ENCODE results near the gene VPS8.

DNA sequence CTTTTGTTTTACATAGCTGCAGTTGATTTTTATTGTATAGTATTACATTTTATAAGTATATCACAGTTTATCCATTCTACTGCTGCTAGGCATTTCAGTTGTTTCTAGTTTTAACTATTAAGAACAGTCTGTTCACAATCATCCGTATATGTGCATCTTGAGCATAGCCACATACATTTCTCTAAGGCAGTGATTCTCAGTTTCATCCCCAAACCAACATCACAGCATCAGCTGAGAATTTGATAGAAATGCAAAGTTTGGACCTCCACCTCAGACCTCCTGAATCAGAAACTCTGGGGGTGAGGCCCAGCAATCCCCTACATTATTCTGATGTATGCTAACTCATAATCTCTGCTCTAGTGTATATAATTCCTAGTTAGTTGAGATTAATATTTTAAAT is 120.8 kb downstream of the VPS8 start:
- TF ChIP-seq, protein P1, sequence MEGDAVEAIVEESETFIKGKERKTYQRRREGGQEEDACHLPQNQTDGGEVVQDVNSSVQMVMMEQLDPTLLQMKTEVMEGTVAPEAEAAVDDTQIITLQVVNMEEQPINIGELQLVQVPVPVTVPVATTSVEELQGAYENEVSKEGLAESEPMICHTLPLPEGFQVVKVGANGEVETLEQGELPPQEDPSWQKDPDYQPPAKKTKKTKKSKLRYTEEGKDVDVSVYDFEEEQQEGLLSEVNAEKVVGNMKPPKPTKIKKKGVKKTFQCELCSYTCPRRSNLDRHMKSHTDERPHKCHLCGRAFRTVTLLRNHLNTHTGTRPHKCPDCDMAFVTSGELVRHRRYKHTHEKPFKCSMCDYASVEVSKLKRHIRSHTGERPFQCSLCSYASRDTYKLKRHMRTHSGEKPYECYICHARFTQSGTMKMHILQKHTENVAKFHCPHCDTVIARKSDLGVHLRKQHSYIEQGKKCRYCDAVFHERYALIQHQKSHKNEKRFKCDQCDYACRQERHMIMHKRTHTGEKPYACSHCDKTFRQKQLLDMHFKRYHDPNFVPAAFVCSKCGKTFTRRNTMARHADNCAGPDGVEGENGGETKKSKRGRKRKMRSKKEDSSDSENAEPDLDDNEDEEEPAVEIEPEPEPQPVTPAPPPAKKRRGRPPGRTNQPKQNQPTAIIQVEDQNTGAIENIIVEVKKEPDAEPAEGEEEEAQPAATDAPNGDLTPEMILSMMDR (IDR thresholded peaks at IDR 0.05) = no peak
- no peak for TF ChIP-seq POLR2A (IDR thresholded peaks at IDR 0.05)

All from esophagus squamous epithelium (tissue), 4 donors.